Spleen (tissue), 7 donors: ENCODE data around the gene DDRGK1.

Source experiments
- POLR2A ChIP-seq, 3 donors: fragments of 450-650 bp; IDR thresholded peaks; one replicate each; pipeline ENCODE4 v1.5.1; 2017; ENCODE audit warnings: antibody characterized with exemption in 3 of 3, mild to moderate bottlenecking in 1 of 3
- POLR2AphosphoS5 ChIP-seq, 3 donors: sonication (generic); formaldehyde crosslinking; IDR thresholded peaks; one replicate each; pipeline ENCODE4 v1.5.1; 2017; ENCODE audit warnings: antibody characterized with exemption in 3 of 3
- TF ChIP-seq, protein P1 (sequence below), 11 experiments: fragments of 200-600 bp in 7 of 11; fragments of 450-650 bp in 4 of 11; sonication (generic) in 4 of 11; IDR thresholded peaks in 8 of 11; conservative IDR thresholded peaks in 3 of 11; 1 replicate in 7 of 11; 2 replicates in 4 of 11; pipeline versions ENCODE4 v1.4.0 to v1.8.0; 2016 to 2021; ENCODE audit warnings: antibody characterized with exemption in 11 of 11, inconsistent platforms in 4 of 11, mild to moderate bottlenecking in 1 of 11
- donor health status: DM: no; HTN: no; CAD: no; lungs with moderate emphysema.
- donor health status: DM: no; HTN: no; CAD: no.
- donor health status: DM: no; HTN: no; CAD: no.

DNA sequence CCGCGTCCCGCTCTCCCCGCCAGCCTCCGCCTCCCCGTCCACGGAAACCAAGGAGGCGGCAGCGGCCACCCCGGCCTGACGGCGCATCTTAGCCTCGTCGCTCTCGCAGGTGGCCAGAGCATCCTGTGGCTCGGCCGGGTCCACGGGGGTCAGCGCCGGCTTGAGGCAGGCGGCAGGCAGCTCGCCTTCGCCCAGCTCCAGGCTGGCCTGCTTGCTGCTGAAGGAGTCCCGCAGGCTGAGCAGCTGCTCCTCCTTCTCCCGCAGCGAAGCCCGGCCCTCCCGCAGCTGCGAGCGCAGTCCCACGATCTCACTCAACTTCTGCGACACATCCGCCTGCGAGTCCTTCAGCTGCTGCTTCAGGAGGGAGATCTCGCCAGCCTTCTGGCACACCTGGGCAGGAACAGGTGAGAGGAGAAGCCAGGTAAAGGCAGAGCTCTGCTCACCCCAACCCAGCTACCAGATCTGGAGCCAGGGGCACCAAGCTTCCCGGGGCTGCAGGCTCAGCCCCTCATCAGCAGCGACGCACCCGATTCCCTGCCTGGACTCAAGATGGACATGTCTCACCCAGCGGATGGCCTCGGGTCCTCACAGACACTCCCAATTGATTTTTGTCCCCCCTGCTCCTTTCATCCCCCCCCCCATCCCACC lies 39.6 kb downstream of the DDRGK1 start:
- TF ChIP-seq POLR2A (IDR thresholded peaks at IDR 0.05) (no peak), POLR2AphosphoS5 (IDR thresholded peaks at IDR 0.05) (peak in 1 of 3 donors; percentile 1)
- TF ChIP-seq, protein P1, sequence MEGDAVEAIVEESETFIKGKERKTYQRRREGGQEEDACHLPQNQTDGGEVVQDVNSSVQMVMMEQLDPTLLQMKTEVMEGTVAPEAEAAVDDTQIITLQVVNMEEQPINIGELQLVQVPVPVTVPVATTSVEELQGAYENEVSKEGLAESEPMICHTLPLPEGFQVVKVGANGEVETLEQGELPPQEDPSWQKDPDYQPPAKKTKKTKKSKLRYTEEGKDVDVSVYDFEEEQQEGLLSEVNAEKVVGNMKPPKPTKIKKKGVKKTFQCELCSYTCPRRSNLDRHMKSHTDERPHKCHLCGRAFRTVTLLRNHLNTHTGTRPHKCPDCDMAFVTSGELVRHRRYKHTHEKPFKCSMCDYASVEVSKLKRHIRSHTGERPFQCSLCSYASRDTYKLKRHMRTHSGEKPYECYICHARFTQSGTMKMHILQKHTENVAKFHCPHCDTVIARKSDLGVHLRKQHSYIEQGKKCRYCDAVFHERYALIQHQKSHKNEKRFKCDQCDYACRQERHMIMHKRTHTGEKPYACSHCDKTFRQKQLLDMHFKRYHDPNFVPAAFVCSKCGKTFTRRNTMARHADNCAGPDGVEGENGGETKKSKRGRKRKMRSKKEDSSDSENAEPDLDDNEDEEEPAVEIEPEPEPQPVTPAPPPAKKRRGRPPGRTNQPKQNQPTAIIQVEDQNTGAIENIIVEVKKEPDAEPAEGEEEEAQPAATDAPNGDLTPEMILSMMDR (IDR thresholded peaks at IDR 0.05 in 8 of 11, conservative IDR thresholded peaks at IDR 0.05 in 3 of 11): no peak
